Measurements from ENCODE around the gene DNAJC21.

The DNAJC21 gene

GRCh38 chr5:34903260-34903659 is 26.1 kb upstream of the DNAJC21 start:
- ChIA-PET POLR2A (ENCODE audit: low non-redundant PET) (no interaction called here), CTCF (interaction anchor here (1.0 to 1.5 kb wide), 2 partner anchors 9 to 417 kb away, joined by 4 to 10 read pairs; no protein-coding TSS in a partner anchor)
- DNase-seq (ENCODE audit: low spot score): no peak
- TF ChIP-seq CTCF (conservative IDR thresholded peaks at IDR 0.05; ENCODE audit: low read depth): no peak
- H3K27ac ChIP-seq: no peak overlapping the region

GRCh38 chr5:34905564-34905963 is 23.8 kb upstream of the DNAJC21 start:
- ChIA-PET CTCF (interaction anchor here (0.6 to 0.7 kb wide), 4 partner anchors 10 to 419 kb away, joined by 3 to 5 read pairs (median 4); no protein-coding TSS in a partner anchor), POLR2A (ENCODE audit: low non-redundant PET) (no interaction called here)

GRCh38 chr5:34913072-34913471 is 16.3 kb upstream of the DNAJC21 start:
- no peak for DNase-seq (ENCODE audit: low spot score)
- CTCF ChIA-PET: no interaction called here
- POLR2A ChIA-PET (ENCODE audit: low non-redundant PET): no interaction called here
- no peak for TF ChIP-seq CTCF (conservative IDR thresholded peaks at IDR 0.05; ENCODE audit: low read depth)
- H3K27ac ChIP-seq: no peak overlapping the region

More at GRCh38 chr5:34905564-34905963, 23.8 kb upstream of the DNAJC21 start:
- no peak overlapping the region for H3K27ac ChIP-seq
- DNase-seq (ENCODE audit: low spot score): peak; percentile 22
- TF ChIP-seq CTCF (conservative IDR thresholded peaks at IDR 0.05; ENCODE audit: low read depth): peak; percentile 60

GRCh38 chr5:34914671-34915138 is 14.7 kb upstream of the DNAJC21 start:
- H3K27ac ChIP-seq: peak overlapping the region; percentile 92
- POLR2A ChIA-PET (ENCODE audit: low non-redundant PET): interaction anchor here (0.5 to 1.4 kb wide), 4 partner anchors 14 to 330 kb away, joined by 3 to 6 read pairs (median 4); partner anchors contain the start of genes DNAJC21 and TTC23L
- TF ChIP-seq CTCF (conservative IDR thresholded peaks at IDR 0.05; ENCODE audit: low read depth): no peak
- CTCF ChIA-PET: interaction anchor here (0.7 kb wide), 1 partner anchor 1015 kb away, joined by 6 read pairs; no protein-coding TSS in a partner anchor
- DNase-seq (ENCODE audit: low spot score): no peak

- peak within 1 kb of the TSS; percentile 92 for H3K27ac ChIP-seq
- no peak for TF ChIP-seq CTCF (conservative IDR thresholded peaks at IDR 0.05; ENCODE audit: low read depth)
- CTCF ChIA-PET: no interaction called here
- POLR2A ChIA-PET (ENCODE audit: low non-redundant PET): interaction anchor here (0.5 to 1.4 kb wide), 5 partner anchors 8 to 330 kb away, joined by 3 to 6 read pairs (median 4); partner anchors contain the start of genes DNAJC21 and TTC23L
- peak; percentile 88 for DNase-seq (ENCODE audit: low spot score)
These were observed 14.1 kb upstream of the DNAJC21 start, which contains the start of the genes BRIX1 and RAD1 for GRCh38 chr5:34915139-34915855. BRIX1 (plus strand) TSS chr5:34915711; CDS start chr5:34915739, 28 bp downstream. RAD1 (minus strand) TSS chr5:34915504; CDS start chr5:34914892, 612 bp downstream.

- CTCF ChIA-PET: no interaction called here
- H3K27ac ChIP-seq: peak overlapping the region; percentile 92
- no peak for TF ChIP-seq CTCF (conservative IDR thresholded peaks at IDR 0.05; ENCODE audit: low read depth)
- POLR2A ChIA-PET (ENCODE audit: low non-redundant PET): interaction anchor here (1.1 to 1.4 kb wide), 3 partner anchors 8 to 77 kb away, joined by 4 to 6 read pairs (median 6); partner anchors contain the start of genes DNAJC21 and TTC23L
- DNase-seq (ENCODE audit: low spot score): peak; percentile 15
These were observed 13.5 kb upstream of the DNAJC21 start for GRCh38 chr5:34915856-34916192.

Measured in RWPE1 (cell line).